Activated CD4-positive, alpha-beta T cell treated with anti-CD3 and anti-CD28 coated beads, Interleukin-2, amount 50 U/mL, for 48 hours (primary cell): ENCODE results near the gene SCAPER.

ENCODE experiments used
- DNase-seq, 2 experiments: peaks; one replicate each; pipeline ENCODE4 v3.0.0-alpha.2; 2020

SCAPER gene

DNA sequence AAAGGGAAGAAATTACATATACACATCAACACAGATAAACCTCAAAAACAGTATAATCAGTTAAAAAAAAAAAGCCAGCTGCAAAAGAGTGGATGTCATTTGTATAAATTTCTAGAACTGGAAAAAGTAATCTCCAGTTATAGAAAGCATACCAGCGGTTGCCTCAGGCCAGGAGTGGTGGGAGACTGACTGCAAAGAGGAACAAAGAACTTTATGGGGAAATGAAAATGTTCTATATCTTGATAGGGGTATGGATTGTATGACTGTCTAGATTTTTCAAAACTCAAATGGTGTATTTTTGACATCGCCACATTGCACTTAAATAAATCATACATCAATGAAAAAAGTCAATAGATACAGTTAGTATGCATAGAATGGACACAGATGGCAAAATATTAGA is 241.6 kb downstream of the SCAPER start:
- DNase-seq: no peak

DNA sequence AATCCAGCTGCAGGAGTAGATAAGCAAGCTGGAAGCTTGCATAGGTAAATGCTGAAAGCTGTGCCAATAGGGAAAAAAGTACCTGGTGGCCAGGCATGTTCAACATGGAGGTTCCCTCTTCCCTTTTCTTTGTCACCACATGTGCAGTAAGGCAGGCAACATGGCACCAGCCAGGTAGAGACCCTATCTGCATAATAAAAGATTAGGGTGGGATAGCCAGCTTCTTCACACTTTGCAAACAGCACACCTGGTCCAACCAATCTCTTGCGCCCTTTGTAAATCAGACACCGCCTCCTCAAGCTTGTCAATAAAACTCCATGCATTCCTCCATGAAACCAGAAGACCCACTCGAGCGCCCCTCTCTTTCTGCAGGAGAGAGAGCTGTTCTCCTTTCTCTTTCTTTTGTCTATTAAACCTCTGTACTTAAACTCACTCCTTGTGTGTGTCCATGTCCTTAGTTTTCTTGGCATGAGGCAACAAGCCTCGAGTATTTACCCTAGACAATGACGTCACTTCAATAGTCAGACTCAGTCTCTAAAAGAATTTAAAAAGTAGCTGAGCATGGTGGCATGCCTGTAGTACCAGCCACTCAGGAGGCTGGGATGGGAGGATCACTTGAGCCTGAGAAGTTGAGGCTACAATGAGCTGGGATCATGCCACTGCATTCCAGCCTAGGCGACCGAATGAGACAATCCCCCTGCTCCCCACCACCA is 256.3 kb downstream of the SCAPER start:
- DNase-seq: no peak

DNA sequence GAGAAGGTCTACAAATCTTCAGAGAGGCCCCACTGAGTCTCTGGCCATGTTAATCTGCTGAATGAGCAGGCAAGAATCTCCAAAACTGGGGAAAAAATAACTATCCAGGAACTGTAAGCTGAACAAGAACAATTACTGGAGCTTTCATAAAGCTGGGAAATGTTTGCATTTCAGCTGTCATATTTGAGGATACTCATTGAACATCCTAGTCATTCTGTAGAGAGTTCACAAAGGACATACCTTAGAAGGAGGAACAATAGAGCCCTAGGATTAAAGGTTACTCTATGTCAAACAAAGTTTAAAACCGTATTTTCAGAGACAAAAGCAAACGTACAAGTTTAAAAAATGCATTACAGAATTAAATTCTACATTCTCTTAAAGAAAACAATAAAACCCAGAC is 257.5 kb downstream of the SCAPER start:
- no peak for DNase-seq

DNA sequence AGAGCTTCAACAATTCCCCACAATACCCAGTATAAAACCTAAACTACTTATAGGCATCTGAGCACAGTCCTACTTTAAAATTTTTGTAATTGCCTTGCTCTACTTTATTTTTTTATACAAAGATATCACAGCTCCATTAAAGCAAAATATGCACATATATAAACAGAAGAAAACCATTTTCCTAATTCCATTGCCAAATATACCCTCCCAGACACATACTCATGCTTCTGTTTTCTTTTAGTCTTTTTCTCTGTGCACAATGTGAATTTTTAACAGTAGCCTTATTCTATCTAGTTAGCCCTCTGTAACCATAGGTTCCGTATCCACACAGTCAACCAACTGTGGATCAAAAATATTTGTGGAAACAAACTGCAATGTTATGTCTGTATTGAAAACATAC is 260.5 kb downstream of the SCAPER start:
- DNase-seq: no peak

DNA sequence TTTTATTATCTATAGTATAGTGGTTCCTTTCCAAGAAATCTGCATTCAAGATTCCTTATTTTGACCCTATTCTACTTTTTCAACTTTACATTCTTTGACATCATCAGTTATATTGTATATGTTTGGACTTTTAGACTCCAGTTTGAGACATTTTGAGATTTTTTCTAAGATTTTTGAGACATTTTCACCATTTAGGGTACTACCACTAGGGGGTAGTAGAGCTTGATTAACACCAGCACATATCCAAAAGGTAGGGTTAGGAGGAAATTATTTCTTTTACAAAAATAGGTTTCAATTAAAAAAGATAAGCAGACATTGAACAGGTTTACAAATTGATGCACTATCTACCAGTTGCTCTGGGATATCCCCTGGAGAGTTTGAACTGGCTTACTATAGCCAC is 262.5 kb downstream of the SCAPER start:
- DNase-seq: no peak

DNA sequence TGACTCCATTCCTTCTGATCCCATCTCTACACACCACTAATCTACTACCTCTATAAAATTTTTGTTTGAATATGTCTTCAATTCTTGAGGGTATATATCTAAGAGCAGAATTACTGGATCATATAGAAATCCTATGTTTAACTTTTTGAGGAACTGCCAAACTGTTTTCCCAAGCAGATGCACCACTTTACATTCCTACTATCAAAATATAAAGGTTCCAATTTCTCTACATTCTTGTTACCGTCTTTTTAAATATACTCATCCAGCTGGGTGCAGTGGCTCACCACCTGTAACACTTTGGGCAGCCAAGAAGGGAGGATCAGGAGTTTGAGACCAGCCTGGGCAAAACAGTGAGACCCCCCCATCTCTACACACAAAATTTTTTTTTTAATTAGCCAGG is 268.0 kb downstream of the SCAPER start:
- no peak for DNase-seq

DNA sequence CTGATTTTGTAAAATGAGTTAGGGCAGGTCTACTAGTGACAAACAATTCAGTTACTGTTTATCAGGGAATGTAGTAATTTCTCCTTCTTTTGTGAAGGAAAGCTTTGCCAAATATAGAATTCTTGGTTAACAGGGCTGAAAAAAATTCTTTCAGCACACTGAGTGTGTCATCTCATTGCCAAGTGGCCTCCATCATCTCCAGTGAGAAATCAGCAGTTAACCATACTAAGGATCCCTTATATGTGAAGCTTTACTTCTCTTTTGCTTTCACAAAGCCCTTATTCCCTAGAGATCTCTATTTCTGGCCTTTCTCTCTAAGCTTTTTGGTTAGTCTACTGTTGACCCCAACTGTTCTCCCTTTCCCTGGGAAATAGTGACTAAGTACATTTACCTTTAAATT is 269.1 kb downstream of the SCAPER start:
- no peak for DNase-seq

DNA sequence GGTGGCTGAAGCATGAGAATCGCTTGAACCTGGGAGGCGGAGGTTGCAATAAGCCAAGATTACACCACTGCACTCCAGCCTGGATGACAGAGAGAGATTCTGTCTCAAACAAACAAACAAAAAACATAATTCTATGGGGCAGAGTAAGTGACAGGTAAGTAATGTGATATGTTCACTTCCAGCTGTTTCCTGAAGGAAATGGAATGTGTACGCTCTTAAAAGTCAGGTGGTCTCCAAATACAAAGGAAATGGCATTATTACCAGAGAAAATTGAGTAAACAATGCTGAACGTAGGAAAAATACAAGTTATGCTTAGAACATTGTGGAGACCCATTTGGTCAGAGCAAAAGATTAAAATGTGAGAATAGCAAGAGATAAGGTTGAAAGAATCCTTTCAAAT is 278.5 kb downstream of the SCAPER start:
- DNase-seq: no peak

DNA sequence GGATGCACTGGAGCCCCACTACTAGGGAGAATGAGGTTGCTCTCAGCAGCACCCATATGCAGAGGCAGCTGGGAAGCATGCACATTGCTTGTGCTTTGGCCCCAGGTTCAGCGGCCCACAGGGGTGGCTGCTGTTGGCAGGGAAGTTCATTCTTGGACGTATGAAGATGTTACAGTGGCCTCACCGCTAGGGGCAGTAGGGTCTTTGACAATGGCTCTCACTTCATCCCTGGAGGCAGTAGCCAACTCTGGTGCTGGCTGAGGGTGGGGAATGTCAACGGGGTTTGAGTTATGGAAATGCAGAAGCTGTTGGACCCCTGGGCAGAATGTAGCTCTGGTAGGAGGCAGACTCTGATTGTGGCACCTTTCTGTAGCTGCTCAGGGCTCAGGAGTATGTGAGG is 279.9 kb downstream of the SCAPER start:
- no peak for DNase-seq

DNA sequence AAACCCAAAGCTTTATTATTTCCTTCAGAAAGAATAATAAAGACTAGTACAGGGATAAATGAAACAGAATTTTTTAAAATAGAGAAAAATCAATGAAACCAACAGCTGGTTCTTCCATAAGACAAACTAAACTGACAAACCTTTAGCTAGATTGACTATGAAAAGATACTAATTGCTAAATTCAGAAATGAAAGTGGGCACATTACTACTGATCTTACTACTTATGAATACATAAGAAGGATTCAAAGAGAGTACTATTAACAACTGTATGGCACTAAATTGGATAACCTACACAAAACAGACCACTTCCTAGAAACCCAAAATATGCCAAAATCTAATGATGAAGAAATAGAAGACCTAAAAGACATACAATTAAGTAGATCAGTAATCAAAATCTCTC is 290.4 kb downstream of the SCAPER start:
- DNase-seq: no peak

DNA sequence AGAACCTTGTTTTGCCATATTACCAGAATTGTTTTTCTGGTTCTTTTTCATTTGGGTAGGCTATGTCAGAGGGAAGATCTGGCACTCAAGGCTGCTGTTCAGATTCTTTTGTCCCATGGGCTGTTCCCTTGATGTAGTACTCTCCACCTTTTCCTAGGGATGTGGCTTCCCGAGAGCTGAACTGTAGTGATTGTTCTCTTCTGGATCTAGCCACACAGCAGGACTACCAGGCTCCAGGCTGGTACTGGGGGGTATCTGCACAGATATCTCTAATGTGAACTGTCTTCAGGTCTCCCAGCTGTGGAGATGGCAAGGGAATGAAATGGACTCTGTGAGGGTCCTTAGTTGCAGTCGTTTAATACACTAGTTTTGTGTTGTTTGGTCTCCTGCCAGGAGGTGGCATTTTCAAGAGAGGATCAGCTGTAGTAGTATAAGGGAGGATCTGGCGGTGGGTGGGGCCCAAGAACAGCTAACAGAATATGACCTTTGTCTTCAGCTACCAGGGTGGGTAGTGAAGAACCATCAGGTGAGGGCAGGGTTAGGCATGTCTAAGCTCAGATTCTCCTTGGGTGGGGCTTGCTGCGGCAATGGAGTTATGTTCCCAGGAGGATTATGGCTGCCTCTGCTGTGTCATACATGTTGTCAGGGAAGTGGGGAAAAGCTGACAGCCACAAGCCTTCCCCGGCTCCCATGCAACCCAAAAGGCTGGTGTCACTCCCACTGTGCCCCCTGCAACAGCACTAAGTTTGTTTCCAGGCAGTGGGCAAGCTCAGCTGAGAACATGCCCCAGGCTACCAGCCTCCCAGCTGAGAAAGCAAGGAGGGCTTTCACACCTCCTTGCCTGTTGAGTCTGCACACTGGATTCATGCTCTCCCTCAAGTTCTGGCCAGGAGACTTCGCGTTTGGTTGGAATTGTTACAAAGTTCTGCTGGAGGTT is 316.1 kb downstream of the SCAPER start:
- DNase-seq: no peak

DNA sequence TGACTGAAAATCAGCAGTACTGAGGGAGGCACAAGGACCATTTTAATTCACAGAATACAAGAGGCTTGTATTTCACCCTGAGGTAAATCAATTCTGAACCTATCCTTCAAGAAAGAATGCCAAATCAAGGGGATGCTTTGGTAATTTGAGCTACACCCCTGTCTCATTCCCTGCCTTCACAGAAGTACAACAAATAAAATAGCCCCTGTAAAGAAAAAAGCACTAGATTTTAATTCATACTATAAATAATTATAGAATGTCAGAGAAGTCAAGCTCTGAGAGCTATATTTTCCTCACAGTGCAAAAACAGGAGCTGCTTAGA is 319.6 kb downstream of the SCAPER start:
- no peak for DNase-seq

DNA sequence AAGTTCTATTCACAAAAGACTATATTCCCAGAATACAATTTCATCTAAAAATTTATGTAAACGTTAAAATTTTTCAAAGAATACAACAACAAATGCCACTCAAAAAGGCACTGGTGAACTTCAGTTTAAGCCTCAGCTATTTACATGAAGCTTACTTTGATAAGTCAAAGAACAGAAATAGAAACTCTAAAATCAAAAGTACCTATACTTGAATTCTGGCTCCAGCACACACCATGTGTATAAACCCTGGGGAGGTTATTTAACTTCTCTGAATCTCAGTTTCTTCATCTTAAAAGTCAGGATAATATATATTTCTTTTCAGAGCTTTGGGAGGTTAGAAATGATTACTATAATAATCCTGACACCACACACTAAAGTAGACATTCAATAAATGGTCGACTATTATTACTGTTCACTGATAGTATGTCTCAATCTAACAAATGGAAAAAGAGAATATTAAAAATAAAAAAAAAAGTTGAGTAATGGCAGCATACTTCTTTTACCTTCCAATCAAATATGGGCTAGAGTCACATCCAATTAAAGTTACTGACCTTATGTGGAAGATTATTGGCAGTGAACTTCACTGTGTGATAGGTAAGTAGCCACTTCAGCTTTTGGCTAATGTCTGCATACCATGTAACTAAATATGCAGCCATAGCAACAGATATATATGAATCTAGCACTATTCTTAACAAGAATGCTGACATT is 320.1 kb downstream of the SCAPER start:
- DNase-seq: no peak

DNA sequence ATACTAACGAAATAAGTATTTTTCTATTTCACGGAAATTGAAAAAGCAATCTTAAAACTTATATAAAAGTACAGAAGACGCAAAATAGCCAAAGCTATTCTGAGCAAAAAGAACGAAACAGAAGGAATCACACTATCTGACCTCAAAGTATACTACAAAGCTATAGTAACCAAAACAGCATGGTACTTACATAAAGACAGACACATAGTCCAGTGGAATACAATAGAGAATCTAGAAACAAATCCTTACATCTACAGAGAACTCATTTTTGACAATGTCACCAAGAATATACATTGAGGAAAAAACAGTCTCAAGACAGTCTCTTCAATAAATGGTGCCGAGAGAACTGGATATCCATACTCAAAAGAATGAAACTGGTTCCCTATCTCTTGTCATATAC is 322.6 kb downstream of the SCAPER start:
- no peak for DNase-seq

DNA sequence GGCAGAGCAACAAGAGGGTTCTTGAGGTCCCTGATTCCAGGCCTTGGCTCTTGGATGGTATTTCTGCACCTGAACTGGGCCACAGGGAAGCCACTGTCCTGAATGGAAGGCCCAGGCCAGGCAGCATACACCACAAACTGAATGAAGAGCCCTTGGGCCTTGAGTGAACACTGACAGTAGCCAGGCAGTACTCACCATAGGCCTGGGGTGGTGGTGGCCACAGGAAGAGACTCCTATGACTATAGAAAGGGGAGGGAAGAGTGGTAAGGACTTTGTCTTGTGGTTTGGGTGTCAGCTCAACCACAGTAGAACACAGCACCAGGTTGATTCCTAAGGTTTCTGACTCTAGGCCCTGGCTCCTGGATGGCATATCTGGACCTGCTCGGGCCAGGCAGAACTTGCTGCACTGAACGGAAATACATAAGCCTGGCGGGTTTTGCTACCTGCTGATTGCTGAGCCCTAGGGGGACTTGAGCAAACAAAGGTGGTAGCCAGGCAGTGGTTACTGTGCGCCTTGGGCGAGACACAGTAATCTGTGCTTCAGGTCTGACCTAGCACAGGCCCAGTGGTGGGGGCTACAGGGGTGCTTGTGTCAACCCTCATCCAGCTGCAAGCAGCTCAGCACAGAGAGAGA is 327.1 kb downstream of the SCAPER start:
- DNase-seq: no peak

DNA sequence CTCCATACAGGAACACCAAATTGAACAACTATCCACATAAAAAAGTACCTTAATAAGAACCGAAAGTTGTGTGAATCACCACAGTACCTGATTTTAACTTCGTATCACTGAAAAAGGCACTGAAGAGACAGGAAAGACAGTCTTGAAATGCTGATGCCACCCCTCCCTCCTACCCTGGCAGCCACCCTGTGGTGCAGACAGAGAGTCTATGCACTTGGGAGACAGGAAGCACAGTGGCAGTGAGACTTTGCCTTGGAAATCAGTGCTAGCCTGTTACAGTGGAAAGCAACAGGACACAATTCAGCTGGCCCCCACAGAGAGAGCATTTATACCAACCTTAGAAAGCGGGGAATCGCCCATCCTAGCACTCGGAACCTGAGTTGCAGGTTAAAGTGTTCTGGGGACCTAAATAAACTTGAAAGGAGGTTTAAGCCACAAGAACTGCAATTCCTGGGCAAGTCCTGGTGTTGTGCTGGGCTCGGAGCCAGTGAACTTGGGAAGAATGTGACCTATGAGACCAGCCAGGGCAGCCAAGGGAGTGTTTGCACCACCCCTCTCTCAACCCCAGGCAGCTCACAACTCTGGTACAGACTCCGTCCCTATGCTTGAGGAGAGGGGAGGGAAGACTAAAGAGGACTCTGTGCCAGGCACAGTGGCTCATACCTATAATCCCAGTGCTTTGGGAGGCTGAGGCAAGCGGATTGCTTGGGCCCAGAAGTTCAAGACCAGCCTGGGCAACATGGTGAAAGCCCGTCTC is 328.4 kb downstream of the SCAPER start:
- DNase-seq: peak; percentile 27 to 38

DNA sequence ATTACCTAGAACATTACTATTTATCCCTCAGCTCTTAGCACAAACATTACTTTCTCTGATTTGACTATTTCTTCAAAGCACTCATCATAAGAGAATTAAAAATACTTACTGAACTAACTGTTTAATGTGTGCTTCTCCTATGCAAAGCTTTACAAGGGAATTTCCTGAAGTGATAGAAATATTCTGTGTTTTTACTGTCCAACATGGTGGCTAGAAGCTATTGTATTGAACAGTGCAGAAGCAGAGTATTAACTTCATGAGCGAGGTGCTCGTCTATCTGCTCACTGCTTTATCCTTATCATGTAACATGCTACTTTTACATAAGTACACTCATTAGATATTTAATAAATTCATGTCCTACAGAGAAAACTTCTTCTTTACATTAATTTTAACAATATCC is 329.5 kb downstream of the SCAPER start:
- DNase-seq: no peak

DNA sequence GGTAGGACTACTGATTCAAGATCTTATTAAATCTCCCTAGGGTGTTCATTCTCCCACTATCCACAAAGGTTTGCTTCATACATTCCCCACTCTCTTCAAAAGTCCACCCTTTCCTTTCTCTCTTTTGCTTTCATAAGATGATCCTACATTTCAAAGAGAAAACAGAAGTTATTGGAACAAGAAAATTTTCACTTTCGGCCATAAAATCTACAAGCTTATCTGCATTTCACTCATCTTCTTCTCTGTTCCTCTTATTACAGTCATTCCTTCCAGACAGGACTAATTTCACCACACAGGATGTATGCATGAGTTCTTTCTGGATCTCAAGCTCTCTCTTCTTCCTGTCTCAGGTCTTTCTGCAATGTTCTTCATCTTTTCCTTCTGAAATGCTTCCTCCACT is 329.9 kb downstream of the SCAPER start:
- no peak for DNase-seq

DNA sequence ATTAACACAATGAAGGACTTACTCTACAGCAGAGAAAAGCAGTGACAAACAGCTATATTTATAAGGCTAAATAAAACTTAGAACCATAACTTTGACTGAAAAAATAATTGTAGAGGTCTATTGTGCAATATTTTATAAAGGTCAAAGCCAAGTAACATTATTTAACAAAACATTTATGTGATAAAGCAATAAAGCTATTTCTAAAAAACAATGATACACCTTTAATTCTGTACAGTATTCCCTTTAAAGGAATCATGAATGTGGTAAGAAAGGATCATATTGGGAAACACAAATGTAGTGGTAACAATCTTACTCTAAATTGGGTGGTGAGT is 332.2 kb downstream of the SCAPER start:
- DNase-seq: no peak

DNA sequence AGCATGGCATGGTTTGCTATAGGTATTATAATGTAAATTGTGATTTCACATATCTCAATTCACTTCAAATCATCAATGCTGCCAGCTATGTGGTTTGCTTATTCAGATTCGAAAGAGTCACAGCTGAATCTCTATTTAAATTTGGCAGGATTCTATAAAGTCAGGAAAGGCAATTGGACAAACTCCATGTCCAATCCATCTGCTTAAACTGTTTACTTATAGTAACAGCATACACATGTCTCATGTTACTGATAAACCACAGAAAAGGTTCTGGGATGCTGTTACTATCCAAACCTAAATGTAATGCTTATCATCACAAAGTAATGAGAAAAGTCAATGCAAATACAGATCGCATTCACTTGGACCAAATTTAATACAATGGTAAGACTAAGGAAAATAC is 338.9 kb downstream of the SCAPER start:
- no peak for DNase-seq

DNA sequence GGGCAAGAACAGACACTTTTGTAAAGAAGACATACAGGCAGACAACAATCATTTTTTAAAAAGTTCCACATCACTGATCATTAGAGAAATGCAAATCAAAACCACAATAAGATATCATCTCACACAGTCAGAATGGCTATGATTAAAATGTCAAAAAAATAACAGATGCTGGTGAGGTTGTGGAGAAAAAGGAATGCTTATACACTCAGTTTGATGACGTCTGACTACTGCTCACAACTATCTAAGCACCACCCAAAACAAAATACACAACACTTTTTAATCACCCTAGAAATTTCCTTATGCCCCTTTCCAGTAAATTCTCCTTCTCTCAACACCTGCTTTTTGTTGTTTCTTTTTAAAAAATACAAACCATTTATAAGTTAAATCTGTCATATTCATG is 339.8 kb downstream of the SCAPER start:
- no peak for DNase-seq

DNA sequence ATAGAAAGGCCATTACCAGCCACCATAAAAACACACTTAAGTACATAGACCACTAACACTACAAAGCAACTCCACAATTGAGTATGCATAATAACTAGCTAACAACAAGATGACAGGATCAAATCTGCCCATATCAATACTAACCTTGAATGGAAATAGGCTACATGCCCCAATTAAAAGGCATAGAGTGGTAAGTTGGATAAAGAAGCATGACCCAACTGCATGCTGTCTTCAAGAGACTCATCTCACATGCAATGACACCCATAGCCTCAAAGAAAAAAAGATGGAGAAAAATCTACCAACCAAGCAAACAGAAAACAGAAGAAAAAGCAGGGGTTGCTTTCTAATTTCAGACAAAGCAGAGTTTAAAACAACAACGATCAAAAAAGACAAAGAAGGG is 349.9 kb downstream of the SCAPER start:
- DNase-seq: no peak

DNA sequence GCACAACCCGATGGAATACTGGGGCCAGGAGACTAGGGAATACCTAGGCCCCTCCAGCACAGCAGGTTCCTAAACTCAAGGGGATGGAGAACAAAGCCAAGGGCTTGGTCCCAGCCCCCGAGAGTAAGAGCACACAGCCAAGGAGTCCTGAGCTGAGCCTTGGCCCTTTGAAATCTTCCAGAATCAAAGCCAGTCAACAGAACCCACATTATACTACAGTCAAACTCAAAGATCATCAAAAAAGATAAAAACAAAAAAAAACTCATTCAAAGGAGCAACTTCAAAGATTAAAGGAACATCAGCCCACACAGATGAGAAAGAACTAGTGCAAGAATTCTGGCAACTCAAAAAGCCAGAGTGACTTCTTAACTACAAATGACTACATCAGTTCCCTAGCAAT is 351.6 kb downstream of the SCAPER start:
- DNase-seq: no peak
